HepG2 (cell line): ENCODE data around the gene AADACL4. TPM values are rescaled to one million over a fixed set of nuclear protein-coding genes. Genes with fewer than 3 reads are reported as not detected.

ENCODE experiments used
- ATAD3A ChIP-seq: sonication (generic); formaldehyde crosslinking; IDR thresholded peaks from 2 replicates; pipeline ENCODE4 v1.4.0; 2020; ENCODE audit warnings: missing genetic modification reagents
- CREBL2 ChIP-seq: sonication (generic); formaldehyde crosslinking; IDR thresholded peaks from 2 replicates; pipeline ENCODE4 v1.8.1; 2023; ENCODE audit warnings: missing genetic modification reagents, mild to moderate bottlenecking, borderline replicate concordance
- ESRRA ChIP-seq: sonication (generic); formaldehyde crosslinking; IDR thresholded peaks from 2 replicates; pipeline ENCODE4 v1.5.1; 2020; ENCODE audit warnings: mild to moderate bottlenecking, low read depth, missing genetic modification reagents
- FOXP1 ChIP-seq, 2 experiments: fragments of 450-650 bp in 1 of 2; IDR thresholded peaks; 2 replicates each; pipeline ENCODE4 v1.6.1; 2017 to 2018; ENCODE audit warnings: antibody characterized with exemption in 1 of 2
- GFI1 ChIP-seq: sonication (generic); formaldehyde crosslinking; IDR thresholded peaks from 2 replicates; pipeline ENCODE4 v1.5.0; 2020; ENCODE audit warnings: missing genetic modification reagents, mild to moderate bottlenecking, borderline replicate concordance
- GMEB2 ChIP-seq: IDR thresholded peaks from 2 replicates; pipeline ENCODE4 v1.6.1; 2016; ENCODE audit warnings: missing biosample characterization, missing genetic modification reagents, low read depth
- HOXA3 ChIP-seq: sonication (generic); formaldehyde crosslinking; IDR thresholded peaks from 2 replicates; pipeline ENCODE4 v1.5.0; 2020; ENCODE audit warnings: missing genetic modification reagents
- HOXA7 ChIP-seq: sonication (generic); formaldehyde crosslinking; IDR thresholded peaks from 2 replicates; pipeline ENCODE4 v1.8.1; 2022; ENCODE audit warnings: mild to moderate bottlenecking, missing genetic modification reagents, moderate library complexity
- KDM5A ChIP-seq: fragments of 200-600 bp; sonication (generic); IDR thresholded peaks from 2 replicates; pipeline ENCODE4 v1.7.0; 2018; ENCODE audit warnings: antibody characterized with exemption, mild to moderate bottlenecking, low read length, borderline replicate concordance
- MED1 ChIP-seq: sonication (generic); formaldehyde crosslinking; IDR thresholded peaks from 2 replicates; pipeline ENCODE4 v1.4.0; 2020; ENCODE audit warnings: missing genetic modification reagents
- MXI1 ChIP-seq: IDR thresholded peaks from 3 replicates; pipeline ENCODE4 v1.6.1; 2012; ENCODE audit warnings: low read depth, low read length, inconsistent platforms, borderline replicate concordance
- NFATC3 ChIP-seq: sonication (generic); formaldehyde crosslinking; IDR thresholded peaks from 2 replicates; pipeline ENCODE4 v1.5.1; 2020; ENCODE audit warnings: mild to moderate bottlenecking, missing genetic modification reagents
- NFE2 ChIP-seq: sonication (generic); formaldehyde crosslinking; IDR thresholded peaks from 2 replicates; pipeline ENCODE4 v1.4.0; 2020; ENCODE audit warnings: missing genetic modification reagents
- NFIC ChIP-seq: IDR thresholded peaks from 2 replicates; pipeline ENCODE4 v1.6.1; 2012; ENCODE audit warnings: mild to moderate bottlenecking, low read length, inconsistent platforms
- PRPF4 ChIP-seq: fragments of 200-400 bp; formaldehyde crosslinking; IDR thresholded peaks from 2 replicates; pipeline ENCODE4 v1.6.1; 2016; ENCODE audit warnings: low read length, low read depth; ENCODE audit not compliant: poor library complexity, severe bottlenecking
- RBM39 ChIP-seq: fragments of 200-400 bp; formaldehyde crosslinking; IDR thresholded peaks from one replicate; pipeline ENCODE4 v1.6.1; 2018; ENCODE audit warnings: antibody characterized with exemption, mild to moderate bottlenecking, low read depth, low read length; ENCODE audit not compliant: poor library complexity, severe bottlenecking
- SIX4 ChIP-seq: sonication (generic); formaldehyde crosslinking; IDR thresholded peaks from 2 replicates; pipeline ENCODE4 v1.4.0; 2020; ENCODE audit warnings: missing genetic modification reagents
- TGIF2 ChIP-seq: IDR thresholded peaks from 2 replicates; pipeline ENCODE4 v1.6.1; 2016; ENCODE audit warnings: control low read depth, missing compliant biosample characterization
- TP53 ChIP-seq: sonication (generic); formaldehyde crosslinking; conservative IDR thresholded peaks from 2 replicates; pipeline ENCODE4 v1.4.0; 2020; ENCODE audit warnings: missing genetic modification reagents
- YY1 ChIP-seq: IDR thresholded peaks from 2 replicates; pipeline ENCODE4 v1.6.1; 2011; ENCODE audit warnings: low read length, low read depth, moderate library complexity, mild to moderate bottlenecking; ENCODE audit not compliant: insufficient read depth, insufficient replicate concordance
- ZFP36 ChIP-seq: fragments of 150-350 bp; IDR thresholded peaks from 2 replicates; pipeline ENCODE4 v1.6.1; 2018; ENCODE audit warnings: borderline replicate concordance, low read length, low read depth; ENCODE audit not compliant: partially characterized antibody
- ZHX1 ChIP-seq: sonication (generic); formaldehyde crosslinking; IDR thresholded peaks from 2 replicates; pipeline ENCODE4 v1.8.1; 2022; ENCODE audit warnings: low read depth, mild to moderate bottlenecking, missing genetic modification reagents
- ZMAT3 ChIP-seq: sonication (generic); formaldehyde crosslinking; conservative IDR thresholded peaks from 2 replicates; pipeline ENCODE4 v1.7.0; 2021; ENCODE audit warnings: missing genetic modification reagents
- ZNF235 ChIP-seq: sonication (generic); formaldehyde crosslinking; IDR thresholded peaks from 2 replicates; pipeline ENCODE4 v1.8.1; 2023; ENCODE audit warnings: mild to moderate bottlenecking, missing genetic modification reagents, borderline replicate concordance
- ZNF333 ChIP-seq: sonication (generic); formaldehyde crosslinking; IDR thresholded peaks from 2 replicates; pipeline ENCODE4 v1.4.0; 2020; ENCODE audit warnings: mild to moderate bottlenecking, missing genetic modification reagents, borderline replicate concordance
- ZNF619 ChIP-seq: sonication (generic); formaldehyde crosslinking; IDR thresholded peaks from 2 replicates; pipeline ENCODE4 v1.4.0; 2020; ENCODE audit warnings: mild to moderate bottlenecking, missing genetic modification reagents
- ZNF792 ChIP-seq: IDR thresholded peaks from 2 replicates; pipeline ENCODE4 v1.6.1; 2016
- ZSCAN12 ChIP-seq: sonication (generic); formaldehyde crosslinking; IDR thresholded peaks from 2 replicates; pipeline ENCODE4 v1.9.0; 2021; ENCODE audit warnings: mild to moderate bottlenecking, missing genetic modification reagents
- polyA plus RNA-seq, 8 experiments: library from polyadenylated mRNA; depleted of rRNA in 3 of 8; stranded (reverse) in 7 of 8; unstranded in 1 of 8; fragments of >200 nt; fragmentation: Illumina TruSeq in 4 of 8; extraction: Trizol in 4 of 8; gene quantifications; 2 replicates each; pipeline versions ENCODE4 v1.2.1 to v1.2.3, GENCODE V29; 2011 to 2016; ENCODE audit warnings: low read depth in 4 of 8, missing spikeins in 1 of 8, mixed read lengths in 1 of 8; ENCODE audit not compliant: insufficient read depth in 1 of 8
- total RNA-seq, 5 experiments: library from RNA; depleted of rRNA; stranded (reverse); fragments of >200 nt; fragmentation: Illumina TruSeq; extraction: Trizol; gene quantifications; 2 replicates each; pipeline ENCODE4 v1.2.3, GENCODE V29; 2016; ENCODE audit warnings: low read depth in 1 of 5

Gene AADACL4
- total and polyA plus RNA-seq, 2 of the 13 experiments (the other 11 are each of a cell fraction or from before 2014, with no cell fraction given): not detected

GRCh38 chr1:12604114-12604874 lies 39.6 kb upstream of the AADACL4 start (continued):
- TF ChIP-seq GMEB2 (CRISPR knock-in tag) (no peak), CREBL2 (CRISPR knock-in tag) (no peak), ZSCAN12 (CRISPR knock-in tag) (no peak), ATAD3A (CRISPR knock-in tag) (no peak), KDM5A (no peak), HOXA7 (no peak), TGIF2 (CRISPR knock-in tag) (peak; percentile 76; the same call in 1 of the 2 replicates), TP53 (CRISPR knock-in tag) (no peak), RBM39 (no peak), ZMAT3 (0 out of 2 replicates have a peak, but pooled peaks have one; percentile 58), SIX4 (CRISPR knock-in tag) (peak; percentile 59), MXI1 (no peak; the same call in 2 of the 3 replicates), GFI1 (CRISPR knock-in tag) (peak; percentile 97), ZNF333 (CRISPR knock-in tag) (no peak), HOXA3 (CRISPR knock-in tag) (peak; percentile 52; the same call in 1 of the 2 replicates), ZFP36 (no peak), ZNF792 (CRISPR knock-in tag) (peak; percentile 87), MED1 (CRISPR knock-in tag) (peak; percentile 96), ESRRA (CRISPR knock-in tag) (peak; percentile 73; the same call in 1 of the 2 replicates), FOXP1 (IDR thresholded peaks at IDR 0.05) (peak; percentile 83), FOXP1 (CRISPR knock-in tag; IDR thresholded peaks at IDR 0.05) (peak; percentile 99), NFIC (peak; percentile 82), NFATC3 (CRISPR knock-in tag) (no peak), NFE2 (CRISPR knock-in tag) (no peak), ZHX1 (no peak), YY1 (no peak), ZNF235 (CRISPR knock-in tag) (no peak), PRPF4 (no peak), ZNF619 (CRISPR knock-in tag) (no peak)
